ENCODE data around the gene EIF2B1.
"Not testable (repeated sequence)": the region's sequence is repeated elsewhere in the genome, so short reads cannot be mapped to it uniquely, and the experiment has no call there.

EIF2B1 gene

DNA sequence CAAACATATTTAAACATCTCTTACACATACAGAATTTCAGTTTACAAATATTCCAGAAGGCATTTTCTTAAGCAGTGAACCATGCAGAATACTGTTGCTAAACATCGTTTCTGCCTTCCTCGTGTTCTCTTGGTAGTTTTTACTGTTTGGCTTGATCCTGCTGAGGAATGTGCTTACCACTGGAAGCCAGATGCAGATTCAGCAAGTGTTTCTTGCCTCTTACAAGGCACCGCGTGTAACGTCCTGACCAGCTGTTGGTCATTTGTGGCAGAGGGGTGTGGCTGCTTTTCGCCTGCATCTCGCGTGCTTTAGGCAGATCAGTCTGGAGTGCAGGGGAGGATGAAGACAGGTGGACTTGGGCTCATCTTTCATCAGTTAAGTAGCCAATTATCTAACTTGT, 12.4 kb downstream of the EIF2B1 start:
- DNase-seq (ENCODE audit: low spot score): no peak

DNA sequence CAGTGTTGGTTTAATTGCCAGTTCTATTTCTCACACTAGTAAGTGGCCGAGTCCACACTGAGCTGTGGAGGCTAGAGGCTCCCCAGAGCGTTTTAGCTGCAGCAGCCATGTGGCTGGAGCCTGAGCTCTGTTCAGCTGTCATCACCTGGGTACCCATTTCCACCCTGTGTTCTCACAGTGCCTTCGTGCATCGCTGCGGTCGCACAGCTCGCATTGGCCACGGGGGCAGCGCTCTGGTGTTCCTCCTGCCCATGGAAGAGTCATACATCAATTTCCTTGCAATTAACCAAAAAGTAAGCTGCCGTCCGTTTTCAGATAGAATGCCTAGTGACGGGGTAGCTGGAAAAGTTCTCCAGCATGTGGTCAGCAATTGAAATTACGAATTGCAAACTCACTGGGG, 15.9 kb downstream of the EIF2B1 start:
- DNase-seq (ENCODE audit: low spot score): no peak

DNA sequence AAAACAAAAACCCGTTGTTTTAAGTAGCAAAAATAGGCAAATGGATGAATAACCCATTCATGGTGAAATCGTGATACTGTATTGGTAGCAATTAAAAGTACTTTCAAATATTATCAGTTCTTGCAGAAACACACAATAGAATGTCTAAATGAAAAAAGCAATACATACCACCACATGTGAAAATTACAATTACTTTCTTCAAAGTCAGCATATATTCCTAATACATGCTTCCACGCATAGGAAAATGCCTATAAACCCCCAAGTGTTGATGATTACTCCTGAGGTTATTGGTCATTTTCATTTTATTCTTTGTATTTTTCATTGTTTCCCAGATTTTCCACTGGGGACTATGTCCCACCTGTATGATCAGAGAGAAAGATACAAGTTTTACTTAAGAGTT, 16.3 kb downstream of the EIF2B1 start:
- DNase-seq (ENCODE audit: low spot score): no peak

DNA sequence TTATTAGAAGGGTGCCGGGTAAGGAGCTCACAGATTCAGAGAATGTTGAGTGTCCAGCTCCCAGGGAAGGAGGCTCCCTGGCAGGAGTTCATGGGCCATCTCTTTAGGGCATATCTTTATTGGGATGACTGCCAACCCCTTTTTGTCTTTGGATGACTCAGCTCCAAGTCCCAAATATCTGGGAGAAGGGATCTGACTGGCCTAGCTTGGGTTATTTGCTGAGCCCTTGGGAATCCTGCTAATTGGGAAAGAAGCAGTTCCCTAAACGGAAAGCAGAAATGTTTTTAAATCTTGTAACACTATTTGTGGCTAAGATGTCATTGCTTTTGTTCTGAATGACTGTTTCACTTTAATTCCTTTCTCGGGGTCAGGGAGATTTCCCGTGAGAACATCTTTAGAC, 19.0 kb downstream of the EIF2B1 start:
- no peak for DNase-seq (ENCODE audit: low spot score)

DNA sequence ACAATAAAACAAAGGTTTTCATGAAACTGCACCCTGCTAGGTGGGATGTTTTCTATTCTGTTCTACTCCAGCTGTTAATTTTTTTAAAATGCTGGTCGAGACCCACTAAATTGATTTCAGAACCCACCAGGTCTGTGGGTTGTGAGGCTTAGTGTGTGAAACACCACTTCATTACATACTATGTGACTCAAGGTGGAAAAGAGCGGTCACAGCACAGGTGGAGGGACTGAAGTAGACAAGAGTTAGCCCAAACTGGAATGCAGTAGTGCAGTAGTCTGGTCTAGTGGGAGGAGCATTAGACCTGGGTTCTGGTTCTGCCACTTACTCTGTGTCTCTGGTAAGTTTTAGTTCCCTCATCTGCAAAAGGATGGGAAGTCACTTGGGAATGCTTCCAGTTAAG, 19.4 kb downstream of the EIF2B1 start:
- DNase-seq (ENCODE audit: low spot score): no peak

GRCh38 chr12:123608182-123608581, 25.3 kb downstream of the EIF2B1 start:
- no peak for DNase-seq (ENCODE audit: low spot score)

- DNase-seq (ENCODE audit: low spot score): no peak
Observed at GRCh38 chr12:123607756-123608155, 25.7 kb downstream of the EIF2B1 start.

GRCh38 chr12:123603495-123603894, 30.0 kb downstream of the EIF2B1 start:
- DNase-seq (ENCODE audit: low spot score): not testable (repeated sequence)

DNA sequence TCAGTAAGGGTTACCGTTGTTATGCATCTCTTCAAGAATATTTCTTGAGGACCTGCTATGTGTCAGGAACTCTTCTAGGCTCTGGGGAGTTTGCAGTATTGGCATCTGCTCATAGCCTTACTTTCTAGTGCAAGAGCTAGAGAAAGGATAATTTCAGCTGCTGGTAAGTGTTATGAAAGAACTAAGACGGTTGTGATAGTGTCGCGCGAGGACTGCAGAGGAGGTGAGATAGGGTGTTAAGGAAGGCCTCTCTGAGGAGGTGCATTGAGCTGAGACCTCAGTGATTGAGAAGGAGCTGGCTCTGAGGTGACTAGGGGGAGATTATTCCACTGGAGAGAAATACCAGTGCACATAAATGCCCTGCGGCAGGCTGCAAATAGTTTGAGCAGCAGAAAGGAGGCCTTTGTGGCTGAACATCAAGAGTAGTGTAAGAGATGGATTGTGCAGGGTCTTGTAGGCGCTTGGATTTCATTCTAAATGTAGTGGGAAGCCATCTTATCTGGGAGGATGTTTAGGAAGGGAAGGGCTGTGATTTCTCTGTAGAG, 30.8 kb downstream of the EIF2B1 start:
- DNase-seq (ENCODE audit: low spot score): no peak

GRCh38 chr12:123601602-123602489, 31.6 kb downstream of the EIF2B1 start, which contains the start of gene DDX55:
Gene DDX55 (plus strand): TSS chr12:123602099. CDS start chr12:123602149, 50 bp downstream.
- peak; percentile 88 for DNase-seq (ENCODE audit: low spot score)

GRCh38 chr12:123599721-123600120, 33.8 kb downstream of the EIF2B1 start:
- no peak for DNase-seq (ENCODE audit: low spot score)

GRCh38 chr12:123599310-123599709, 34.2 kb downstream of the EIF2B1 start:
- DNase-seq (ENCODE audit: low spot score): no peak

GRCh38 chr12:123598522-123598921, 35.0 kb downstream of the EIF2B1 start:
- DNase-seq (ENCODE audit: low spot score): no peak

DNA sequence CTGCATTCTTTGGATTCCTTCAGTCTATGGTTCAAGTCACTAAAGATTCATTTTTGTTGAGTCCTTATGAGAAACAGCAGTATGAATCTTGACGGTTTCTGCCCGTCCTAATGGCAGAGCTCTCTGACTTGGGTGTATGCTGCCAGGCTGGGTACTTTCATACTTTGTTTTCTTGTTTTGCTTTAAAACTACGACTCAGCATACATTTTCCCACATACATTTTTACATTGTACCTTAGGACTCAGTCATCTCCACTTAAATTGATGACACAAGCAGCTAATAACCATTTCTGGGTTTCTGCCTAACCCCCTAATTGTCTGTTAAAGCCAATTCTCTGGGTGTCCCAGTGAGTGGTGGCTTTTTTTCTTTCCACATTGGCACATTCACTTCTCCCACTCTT, 36.4 kb downstream of the EIF2B1 start:
- no peak for DNase-seq (ENCODE audit: low spot score)

DNA sequence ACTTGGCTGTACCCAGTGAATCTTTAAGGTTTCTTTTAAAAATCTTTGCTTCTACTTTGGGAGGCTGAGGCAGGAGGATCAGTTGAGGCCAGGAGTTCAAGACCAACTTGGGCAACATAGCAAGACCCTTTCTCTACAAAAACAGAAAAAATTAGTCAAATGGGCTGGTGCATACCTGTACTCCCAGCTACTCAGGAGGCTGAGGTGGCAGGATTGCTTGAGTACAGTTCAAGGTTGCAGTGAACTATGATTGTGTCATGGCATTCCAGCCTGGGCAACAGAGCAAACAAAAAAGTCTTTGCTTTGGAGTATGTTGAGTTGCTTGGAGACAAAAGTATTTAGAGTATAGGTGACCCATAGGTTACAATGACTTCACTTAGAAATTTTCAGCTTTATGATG, 37.8 kb downstream of the EIF2B1 start:
- no peak for DNase-seq (ENCODE audit: low spot score)

- no peak for DNase-seq (ENCODE audit: low spot score)
Observed at GRCh38 chr12:123591702-123592481, 41.6 kb downstream of the EIF2B1 start.

- DNase-seq (ENCODE audit: low spot score): no peak
Observed at GRCh38 chr12:123580772-123581171, 52.7 kb downstream of the EIF2B1 start.

GRCh38 chr12:123578829-123579228, 54.7 kb downstream of the EIF2B1 start:
- not testable (repeated sequence) for DNase-seq (ENCODE audit: low spot score)

DNA sequence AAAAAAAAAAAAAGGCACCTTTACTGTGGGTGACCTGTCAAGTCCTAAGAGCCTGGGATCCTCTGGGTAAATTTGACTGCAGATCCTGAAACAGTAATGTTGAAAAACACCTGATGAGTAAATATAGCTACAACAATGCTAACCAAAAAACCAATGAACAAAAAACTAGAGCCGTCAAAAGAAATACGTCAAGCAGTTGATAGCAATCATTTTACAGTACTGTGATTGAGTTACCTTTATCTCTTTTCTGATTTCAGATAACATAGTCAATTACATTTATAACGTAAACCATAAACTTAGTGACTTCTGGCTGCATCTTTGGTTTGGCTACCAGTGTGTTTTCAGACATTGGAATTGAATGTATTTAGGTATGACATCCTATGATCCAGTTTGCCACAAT, 55.2 kb downstream of the EIF2B1 start:
- peak; percentile 44 for DNase-seq (ENCODE audit: low spot score)

DNA sequence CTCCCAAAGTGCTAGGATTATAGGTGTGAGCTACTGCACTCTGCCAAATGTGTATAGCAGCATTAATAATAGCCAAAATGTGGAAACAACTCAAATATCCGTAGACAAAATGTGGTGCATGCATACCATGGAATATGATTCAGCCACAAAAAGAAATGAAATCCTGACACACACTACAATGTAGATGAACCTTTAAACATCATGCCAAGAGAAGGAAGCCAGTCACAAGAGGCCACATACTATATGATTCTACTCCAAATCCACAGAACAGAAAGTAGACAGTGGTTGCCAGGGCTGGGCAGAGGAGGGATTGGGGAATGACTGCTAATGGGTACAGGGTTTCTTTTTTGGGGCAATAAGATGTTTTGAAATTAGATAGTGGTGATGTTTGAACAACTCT, 56.9 kb downstream of the EIF2B1 start:
- no peak for DNase-seq (ENCODE audit: low spot score)

GRCh38 chr12:123573870-123574269, 59.6 kb downstream of the EIF2B1 start:
- DNase-seq (ENCODE audit: low spot score): no peak

DNA sequence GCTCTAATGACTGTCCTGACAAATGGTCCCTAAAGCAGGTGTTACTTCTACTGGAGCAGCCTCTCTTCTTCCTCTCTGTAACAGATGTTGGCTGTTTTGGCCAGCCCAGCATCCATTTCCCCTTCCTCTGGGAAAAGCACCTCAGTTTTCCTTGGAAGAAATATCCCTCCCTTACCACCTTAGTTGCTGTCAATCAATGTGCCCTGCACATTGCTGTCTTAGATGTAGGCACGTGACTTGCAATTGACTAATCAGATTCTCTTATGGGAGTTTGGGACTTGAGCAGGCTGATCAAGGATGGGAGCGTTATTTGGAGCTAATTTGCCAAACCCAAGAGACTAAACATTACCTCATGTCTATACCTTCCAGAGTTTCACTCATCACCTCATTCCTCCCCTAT, 61.1 kb downstream of the EIF2B1 start:
- no peak for DNase-seq (ENCODE audit: low spot score)

Measured in SK-N-DZ (cell line).